Osteocyte (in vitro differentiated cells): ENCODE data around the gene ZNF75A. TPM values are rescaled to one million over a fixed set of nuclear protein-coding genes. Genes with fewer than 3 reads are reported as not detected.

Experiments
- DNase-seq: peaks from one replicate; pipeline ENCODE4 v3.0.0; 2021; ENCODE audit warnings: mixed read lengths; ENCODE audit not compliant: unreplicated experiment; ENCODE audit errors: extremely low spot score
- H3K27ac Mint-ChIP-seq: one replicate; pipeline ENCODE4 v1.8.0; 2021; ENCODE audit warnings: mild to moderate bottlenecking, mixed read lengths; ENCODE audit not compliant: unreplicated experiment
- H3K27me3 Mint-ChIP-seq: one replicate; pipeline ENCODE4 v1.8.0; 2021; ENCODE audit warnings: mixed read lengths; ENCODE audit not compliant: unreplicated experiment
- H3K36me3 Mint-ChIP-seq: one replicate; pipeline ENCODE4 v1.8.0; 2021; ENCODE audit warnings: mixed read lengths; ENCODE audit not compliant: unreplicated experiment
- H3K4me1 Mint-ChIP-seq: one replicate; pipeline ENCODE4 v1.8.0; 2021; ENCODE audit warnings: mixed read lengths; ENCODE audit not compliant: unreplicated experiment
- H3K4me3 Mint-ChIP-seq: one replicate; pipeline ENCODE4 v1.8.0; 2021; ENCODE audit warnings: mild to moderate bottlenecking, moderate library complexity, mixed read lengths; ENCODE audit not compliant: unreplicated experiment
- H3K9me3 Mint-ChIP-seq: one replicate; pipeline ENCODE4 v1.8.0; 2021; ENCODE audit warnings: mixed read lengths; ENCODE audit not compliant: unreplicated experiment
- total RNA-seq: library from RNA; stranded (reverse); gene quantifications from 2 replicates; pipeline ENCODE4 v1.2.1, GENCODE V29; 2021
- TF ChIP-seq, protein P1 (sequence below): fragments of 200-600 bp; sonication (generic); IDR thresholded peaks from 2 replicates; pipeline ENCODE4 v1.5.0; 2021; ENCODE audit warnings: antibody characterized with exemption, mild to moderate bottlenecking, moderate library complexity

ZNF75A gene
- total RNA-seq, 1 donor from 2014 or later, result 24.2 TPM

DNA sequence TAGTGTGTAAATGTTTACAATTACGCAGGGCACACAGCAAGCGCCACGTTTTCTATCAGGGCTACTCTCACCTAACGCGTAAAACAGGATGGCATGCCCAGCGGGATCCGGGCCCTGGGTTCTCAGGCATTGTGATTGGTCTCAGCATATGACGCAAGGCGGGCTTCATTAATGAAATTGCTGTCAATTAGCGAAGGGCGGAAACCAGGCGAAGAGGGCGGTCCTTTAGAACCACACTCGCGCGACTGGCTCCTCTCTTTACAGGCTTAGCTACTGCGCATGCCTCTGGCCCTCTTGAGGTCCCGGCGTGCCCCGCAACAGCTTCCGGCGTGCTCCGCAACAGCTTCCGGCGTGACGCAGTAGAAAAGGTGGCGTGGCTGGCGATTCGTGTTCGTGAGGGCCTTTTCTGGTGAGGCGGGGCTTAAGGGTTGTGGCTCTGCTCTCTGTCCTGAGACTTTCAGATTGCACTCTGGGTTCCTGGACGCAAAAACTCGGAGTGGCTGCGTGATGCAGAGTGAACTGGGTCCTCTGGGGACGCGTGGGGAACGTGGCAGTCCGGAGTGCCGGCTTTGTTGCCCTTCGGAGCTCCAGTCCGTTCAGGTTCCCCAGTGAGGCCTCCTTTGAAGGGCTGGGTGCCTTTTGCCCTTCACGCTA, 59.6 kb downstream of the ZNF75A start:
- no peak for DNase-seq
- H3K4me3 Mint-ChIP-seq, result no peak overlapping the region

More for the DNA sequence above, 59.6 kb downstream of the ZNF75A start:
- Mint-ChIP-seq H3K27me3 (peaks cover 7% of the 10 kb centered on the region), H3K27ac (no peak overlapping the region), H3K9me3 (peaks cover 5% of the 10 kb centered on the region), H3K36me3 (no peaks in the 10 kb centered on the region), H3K4me1 (no peaks in the 10 kb centered on the region)
- TF ChIP-seq, protein P1, sequence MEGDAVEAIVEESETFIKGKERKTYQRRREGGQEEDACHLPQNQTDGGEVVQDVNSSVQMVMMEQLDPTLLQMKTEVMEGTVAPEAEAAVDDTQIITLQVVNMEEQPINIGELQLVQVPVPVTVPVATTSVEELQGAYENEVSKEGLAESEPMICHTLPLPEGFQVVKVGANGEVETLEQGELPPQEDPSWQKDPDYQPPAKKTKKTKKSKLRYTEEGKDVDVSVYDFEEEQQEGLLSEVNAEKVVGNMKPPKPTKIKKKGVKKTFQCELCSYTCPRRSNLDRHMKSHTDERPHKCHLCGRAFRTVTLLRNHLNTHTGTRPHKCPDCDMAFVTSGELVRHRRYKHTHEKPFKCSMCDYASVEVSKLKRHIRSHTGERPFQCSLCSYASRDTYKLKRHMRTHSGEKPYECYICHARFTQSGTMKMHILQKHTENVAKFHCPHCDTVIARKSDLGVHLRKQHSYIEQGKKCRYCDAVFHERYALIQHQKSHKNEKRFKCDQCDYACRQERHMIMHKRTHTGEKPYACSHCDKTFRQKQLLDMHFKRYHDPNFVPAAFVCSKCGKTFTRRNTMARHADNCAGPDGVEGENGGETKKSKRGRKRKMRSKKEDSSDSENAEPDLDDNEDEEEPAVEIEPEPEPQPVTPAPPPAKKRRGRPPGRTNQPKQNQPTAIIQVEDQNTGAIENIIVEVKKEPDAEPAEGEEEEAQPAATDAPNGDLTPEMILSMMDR, result no peak

Other genes starting within 250 kb of the ZNF75A start
- 8.8 and 13.2 TPM in 2 replicates for gene IL32, start 239.9 kb upstream of the ZNF75A start, total RNA-seq
- gene ZSCAN10, start 206.2 kb upstream of the ZNF75A start, total RNA-seq, result not detected in 2 replicates
- 14.8 and 15.9 TPM in 2 replicates for gene ZNF205, start 192.9 kb upstream of the ZNF75A start, total RNA-seq
- gene ZNF213, start 170.5 kb upstream of the ZNF75A start, total RNA-seq, result 13.4 and 14.3 TPM in 2 replicates
- gene OR1F1, start 117.3 kb upstream of the ZNF75A start, total RNA-seq, result not detected in 2 replicates
- gene ZNF200, start 70.3 kb upstream of the ZNF75A start, total RNA-seq, result 9.0 and 9.1 TPM in 2 replicates
- gene MEFV, start 48.9 kb upstream of the ZNF75A start, total RNA-seq, result not detected in 2 replicates
- gene ZNF263, start 22.0 kb upstream of the ZNF75A start, total RNA-seq, result 30.4 and 33.2 TPM in 2 replicates
- gene TIGD7, start 67 bp upstream of the ZNF75A start, total RNA-seq, result 8.2 and 10.0 TPM in 2 replicates
- gene OR2C1, start 50.4 kb downstream of the ZNF75A start, total RNA-seq, result not detected in 2 replicates
- 14.3 and 14.5 TPM in 2 replicates for gene ZSCAN32, start 95.5 kb downstream of the ZNF75A start, total RNA-seq
- 13.7 and 14.1 TPM in 2 replicates for gene ZNF174, start 95.7 kb downstream of the ZNF75A start, total RNA-seq
- 2.3 TPM in 2 replicates for gene ZNF597, start 138.0 kb downstream of the ZNF75A start, total RNA-seq
- 53.9 and 55.0 TPM in 2 replicates for gene NAA60, start 138.2 kb downstream of the ZNF75A start, total RNA-seq
- gene C16orf90, start 190.0 kb downstream of the ZNF75A start, total RNA-seq, result not detected in 2 replicates
- gene CLUAP1, start 195.5 kb downstream of the ZNF75A start, total RNA-seq, result 28.7 and 28.9 TPM in 2 replicates